Heart left ventricle (tissue), 16 donors: ENCODE data around the gene PLCB4. TPM values are rescaled to one million over a fixed set of nuclear protein-coding genes. Genes with fewer than 3 reads are reported as not detected.

Source experiments
- ATAC-seq, 4 donors: fragments of 200-7000 bp; cut with Tn5 transposase; one replicate each; pipeline ENCODE4 v1.9.1; 2020 to 2022; ENCODE audit warnings: moderate library complexity in 4 of 4, mild to moderate bottlenecking in 3 of 4, moderate number of reproducible peaks in 1 of 4
- DNase-seq, 5 donors: peaks; one replicate each; pipeline ENCODE4 v3.0.0-alpha.2; 2020
- H3K27ac ChIP-seq, 12 donors: fragments of 200-600 bp; sonication (generic) in 4 of 12; one replicate each; pipeline versions ENCODE4 v1.5.0 to v1.8.0; 2016 to 2022; ENCODE audit warnings: mild to moderate bottlenecking in 2 of 12
- H3K27me3 ChIP-seq, 9 donors: fragments of 200-600 bp; sonication (generic) in 2 of 9; one replicate each; pipeline versions ENCODE4 v1.5.1 to v1.8.0; 2016 to 2022; ENCODE audit warnings: mild to moderate bottlenecking in 3 of 9
- H3K36me3 ChIP-seq, 9 donors: fragments of 200-600 bp; sonication (generic) in 2 of 9; one replicate each; pipeline versions ENCODE4 v1.5.0 to v1.8.0; 2018 to 2022; ENCODE audit warnings: mild to moderate bottlenecking in 2 of 9
- H3K4me1 ChIP-seq, 12 donors: fragments of 200-600 bp; sonication (generic) in 4 of 12; one replicate each; pipeline versions ENCODE4 v1.5.0 to v1.8.0; 2016 to 2022; ENCODE audit warnings: mild to moderate bottlenecking in 3 of 12
- H3K4me3 ChIP-seq, 12 donors: fragments of 200-600 bp; sonication (generic) in 4 of 12; one replicate each; pipeline versions ENCODE4 v1.5.0 to v1.8.0; 2017 to 2022; ENCODE audit warnings: mild to moderate bottlenecking in 9 of 12, moderate library complexity in 4 of 12
- H3K9me3 ChIP-seq, 12 donors: fragments of 200-600 bp; sonication (generic) in 4 of 12; one replicate each; pipeline versions ENCODE4 v1.5.0 to v1.8.0; 2016 to 2022; ENCODE audit warnings: mild to moderate bottlenecking in 1 of 12
- POLR2A ChIP-seq, 2 donors: fragments of 450-650 bp; IDR thresholded peaks; one replicate each; pipeline ENCODE4 v1.6.1; 2017; ENCODE audit warnings: antibody characterized with exemption in 2 of 2, mild to moderate bottlenecking in 2 of 2, moderate library complexity in 2 of 2
- WGBS, 4 donors: extraction: QIAGEN DNeasy Blood & Tissue Kit in 2 of 4; methylation state at CpG; one replicate each; pipeline versions ENCODE4 v1.1.5 to v1.1.7; 2013 to 2018; 5-methylcytosine and 5-hydroxymethylcytosine counted together
- intact Hi-C, 10 donors: fragments of 100-400 bp; cut with DNase I; formaldehyde crosslinking; loops; one replicate each; pipeline versions ENCODE4 v1.11.1 to v1.14.2; 2022
- polyA plus RNA-seq, 2 donors: library from polyadenylated mRNA; stranded (reverse); fragments of 200-250 nt; gene quantifications; one replicate each; pipeline ENCODE4 v1.2.3, GENCODE V29; 2013
- total RNA-seq, 9 donors: library from RNA; depleted of rRNA in 2 of 9; stranded (reverse); fragments of >200 nt in 2 of 9; fragmentation: NEBNext Ultra II Directional in 3 of 9; extraction: Animal tissue kit (Norgen Biotek cat#: 25700) in 3 of 9; gene quantifications; one replicate each; pipeline versions ENCODE4 v1.1.0 to v1.2.4, GENCODE V29; 2016 to 2023
- TF ChIP-seq, protein P1 (sequence below), 12 donors: fragments of 200-600 bp; sonication (generic) in 4 of 12; IDR thresholded peaks; one replicate each; pipeline versions ENCODE4 v1.5.0 to v1.8.0; 2018 to 2022; ENCODE audit warnings: antibody characterized with exemption in 12 of 12, mild to moderate bottlenecking in 5 of 12
- donor health status: ischemic (EF 13 %, LVEDD 7.1; RV severe dilation, severe dysfunction).
- donor health status: healthy with polysubstance abuse.
- donor health status: DM: no; HTN: yes; CAD: no.
- donor health status: DM: no; HTN: no; CAD: no.
- donor health status: ischemic (EF 25% LVEDD 6.9; RV normal size, moderate dysfunction).
- donor health status: ischemic (EF 25% LVEDD 5.7; RV mildly dilated, moderate dysfunction).
- donor health status: healthy.
- donor health status: DM: yes; HTN: yes; CAD: no.
- donor health status: ischemic (EF 35%, LVEDD 5.7; RV mildly dilated, moderate dysfunction).
- donor health status: nonischemic (EF 11% LVEDD 7.7; RV severe dilation, severe dysfunction).
- donor health status: DM: yes; HTN: yes; CAD: no.
- donor health status: PGD.
- donor health status: ischemic (EF 29% LVEDD 5.4; RV normal size, mild dysfunction).
- donor health status: nonischemic (EF 23%, LVEDD 6.1; RV moderate dilation, normal function).

Gene PLCB4
- total and polyA plus RNA-seq, 11 donors: 8.4 to 31.8 (median 18.5) TPM

DNA sequence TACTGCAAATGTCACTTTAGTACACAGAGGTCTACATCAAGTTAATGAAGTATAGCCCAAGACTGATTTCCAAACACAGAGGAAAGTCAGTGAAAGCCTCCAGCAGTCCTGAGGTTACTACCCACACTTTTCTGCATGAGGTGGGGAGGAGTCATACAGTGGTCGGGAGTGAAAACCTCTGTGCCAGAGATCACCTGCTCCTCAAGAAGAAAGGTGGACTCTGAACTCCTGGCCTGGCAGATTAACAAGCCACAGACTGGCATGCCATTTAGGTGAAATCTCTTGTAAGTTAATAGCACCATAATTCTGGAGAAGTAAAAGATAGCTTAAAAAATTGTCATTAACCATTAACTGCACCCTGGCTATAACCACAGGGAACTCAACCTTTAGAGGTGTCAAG lies 320.5 kb downstream of the PLCB4 start:
- no peaks in the 10 kb centered on the region for H3K9me3 ChIP-seq
- intact Hi-C loops: loop anchor here in 1 of 10 donors (10.0 kb wide), 1 partner anchor 55 kb away; no protein-coding TSS in a partner anchor
- H3K4me1 ChIP-seq: peaks cover 0 to 8% (median 0%) of the 10 kb centered on the region in 12 donors
- DNase-seq: no peak
- H3K4me3 ChIP-seq: no peak overlapping the region
- no peak for TF ChIP-seq POLR2A (IDR thresholded peaks at IDR 0.05)
- TF ChIP-seq, protein P1, sequence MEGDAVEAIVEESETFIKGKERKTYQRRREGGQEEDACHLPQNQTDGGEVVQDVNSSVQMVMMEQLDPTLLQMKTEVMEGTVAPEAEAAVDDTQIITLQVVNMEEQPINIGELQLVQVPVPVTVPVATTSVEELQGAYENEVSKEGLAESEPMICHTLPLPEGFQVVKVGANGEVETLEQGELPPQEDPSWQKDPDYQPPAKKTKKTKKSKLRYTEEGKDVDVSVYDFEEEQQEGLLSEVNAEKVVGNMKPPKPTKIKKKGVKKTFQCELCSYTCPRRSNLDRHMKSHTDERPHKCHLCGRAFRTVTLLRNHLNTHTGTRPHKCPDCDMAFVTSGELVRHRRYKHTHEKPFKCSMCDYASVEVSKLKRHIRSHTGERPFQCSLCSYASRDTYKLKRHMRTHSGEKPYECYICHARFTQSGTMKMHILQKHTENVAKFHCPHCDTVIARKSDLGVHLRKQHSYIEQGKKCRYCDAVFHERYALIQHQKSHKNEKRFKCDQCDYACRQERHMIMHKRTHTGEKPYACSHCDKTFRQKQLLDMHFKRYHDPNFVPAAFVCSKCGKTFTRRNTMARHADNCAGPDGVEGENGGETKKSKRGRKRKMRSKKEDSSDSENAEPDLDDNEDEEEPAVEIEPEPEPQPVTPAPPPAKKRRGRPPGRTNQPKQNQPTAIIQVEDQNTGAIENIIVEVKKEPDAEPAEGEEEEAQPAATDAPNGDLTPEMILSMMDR (IDR thresholded peaks at IDR 0.05): no peak
- H3K27me3 ChIP-seq: no peaks in the 10 kb centered on the region
- H3K36me3 ChIP-seq: peaks cover 0 to 86% (median 27%) of the 10 kb centered on the region in 9 donors
- no peak overlapping the region for H3K27ac ChIP-seq
- no peak for ATAC-seq
- 86 to 94% (median 90%) methylated on average over 1 of the region's 1 CpG for WGBS, 4 donors

DNA sequence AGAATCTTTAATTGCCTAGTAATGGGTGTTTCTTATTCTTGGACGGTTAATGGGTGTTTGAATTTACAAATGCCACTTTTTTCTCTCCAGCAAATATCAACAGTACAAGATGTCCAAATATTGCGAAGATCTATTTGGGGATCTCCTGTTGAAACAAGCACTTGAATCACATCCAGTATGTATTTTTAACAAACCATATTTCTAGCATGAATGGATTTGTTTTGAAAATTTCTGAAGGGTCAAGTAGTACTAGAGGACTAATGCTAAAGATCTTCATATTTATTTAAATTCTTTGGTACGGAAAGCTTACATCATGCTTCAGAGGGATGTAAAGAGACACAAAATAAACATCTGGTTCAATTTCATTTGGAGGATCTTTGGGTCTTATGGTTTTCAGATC lies 321.6 kb downstream of the PLCB4 start:
- Histone ChIP-seq H3K36me3 (peaks cover 0 to 86% (median 30%) of the 10 kb centered on the region in 9 donors), H3K4me1 (peaks cover 0 to 8% (median 0%) of the 10 kb centered on the region in 12 donors), H3K4me3 (no peak overlapping the region), H3K9me3 (no peaks in the 10 kb centered on the region), H3K27me3 (no peaks in the 10 kb centered on the region), H3K27ac (no peak overlapping the region)
- 74 to 83% (median 82%) methylated on average over 3 of the region's 3 CpGs for WGBS, 4 donors
- intact Hi-C loops: loop anchor here in 4 of 10 donors (5.0 to 10.0 kb wide), 5 partner anchors 536 to 636 kb away; no protein-coding TSS in a partner anchor
- DNase-seq (no peak), ATAC-seq (no peak)
- TF ChIP-seq POLR2A (IDR thresholded peaks at IDR 0.05): no peak
- TF ChIP-seq, protein P1 (IDR thresholded peaks at IDR 0.05): no peak

DNA sequence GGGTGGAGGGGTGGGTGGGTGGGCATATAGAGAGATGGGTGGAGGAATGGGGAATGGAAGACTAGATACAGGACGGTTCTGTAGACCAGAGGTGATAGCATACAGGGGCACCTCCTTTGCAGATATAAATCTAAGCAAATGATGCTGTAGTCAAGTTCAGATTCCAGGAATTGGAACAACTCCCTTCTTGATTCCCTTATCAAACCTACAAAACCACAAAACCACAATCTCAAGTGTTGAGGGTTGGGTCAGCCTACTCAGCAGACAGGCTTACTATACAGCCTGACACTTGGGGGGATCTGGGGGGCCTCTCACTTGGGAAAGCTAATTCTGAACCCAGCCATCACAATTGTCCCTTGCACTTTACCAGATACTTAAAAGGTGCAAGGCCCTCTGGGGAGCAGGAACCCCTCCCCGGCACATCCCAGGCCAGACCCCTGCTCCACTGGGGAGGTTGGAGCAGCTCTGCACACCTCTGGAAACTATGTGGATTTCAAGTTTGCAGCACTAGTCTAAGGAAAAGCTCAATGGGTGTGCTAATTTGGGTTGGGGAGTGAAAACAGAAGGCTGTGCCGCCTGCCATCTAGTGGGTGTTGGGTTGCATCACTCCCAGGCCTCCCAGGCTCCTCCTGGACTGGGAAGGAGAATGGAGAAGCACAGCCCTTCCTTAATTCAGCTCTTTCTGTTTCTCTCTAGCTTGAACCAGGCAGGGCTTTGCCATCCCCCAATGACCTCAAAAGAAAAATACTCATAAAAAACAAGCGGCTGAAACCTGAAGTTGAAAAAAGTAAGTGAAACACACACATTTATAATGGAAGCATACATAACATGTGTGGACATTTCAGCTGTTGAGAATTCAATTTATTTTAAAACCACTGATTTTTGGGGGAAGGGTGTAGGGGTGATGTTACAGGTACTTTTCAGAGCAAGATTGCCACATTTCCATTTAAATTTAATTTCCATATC lies 324.3 kb downstream of the PLCB4 start:
- H3K36me3 ChIP-seq: peaks cover 0 to 83% (median 35%) of the 10 kb centered on the region in 9 donors
- H3K4me3 ChIP-seq: no peak overlapping the region
- peak; percentile 86 to 94 (median 91) for ATAC-seq
- intact Hi-C loops: loop anchor here in 5 of 10 donors (1.0 to 10.0 kb wide), 6 partner anchors 538 to 638 kb away; no protein-coding TSS in a partner anchor
- H3K9me3 ChIP-seq: no peaks in the 10 kb centered on the region
- DNase-seq: peak; percentile 63 to 77 (median 71)
- no peak overlapping the region for H3K27ac ChIP-seq
- no peaks in the 10 kb centered on the region for H3K27me3 ChIP-seq
- no peak for TF ChIP-seq POLR2A (IDR thresholded peaks at IDR 0.05)
- TF ChIP-seq, protein P1 (IDR thresholded peaks at IDR 0.05): peak; percentile 56 to 84 (median 73)
- H3K4me1 ChIP-seq: peaks cover 0 to 16% (median 4%) of the 10 kb centered on the region in 12 donors
- WGBS, 4 donors: 48 to 56% (median 54%) methylated on average over 3 to 4 of the region's 4 CpGs

DNA sequence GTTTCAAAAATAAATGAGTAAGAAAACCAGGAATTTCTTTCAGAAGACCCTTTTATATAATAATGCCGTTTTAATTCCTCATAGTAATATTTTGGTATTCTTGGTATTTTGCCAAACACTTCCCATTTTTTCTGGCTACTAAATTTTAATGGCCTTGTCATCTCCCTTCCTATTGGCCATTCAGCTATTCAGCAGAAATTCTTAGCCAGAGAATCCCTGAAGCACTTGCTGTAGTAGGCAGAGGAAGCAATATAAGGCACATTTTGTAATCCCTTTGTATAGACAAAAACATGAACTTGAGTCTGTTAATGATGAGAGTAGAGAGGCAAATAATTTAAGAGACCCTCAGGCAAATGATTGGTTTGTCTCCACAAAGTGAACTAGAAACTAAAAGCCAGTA lies 327.1 kb downstream of the PLCB4 start:
- DNase-seq (no peak), ATAC-seq (no peak)
- 50 to 68% (median 61%) methylated on average over 1 of the region's 1 CpG for WGBS, 4 donors
- Histone ChIP-seq H3K9me3 (no peaks in the 10 kb centered on the region), H3K27ac (no peak overlapping the region), H3K36me3 (peaks cover 0 to 66% (median 26%) of the 10 kb centered on the region in 9 donors), H3K4me3 (no peak overlapping the region), H3K27me3 (no peaks in the 10 kb centered on the region), H3K4me1 (peaks cover 0 to 16% (median 5%) of the 10 kb centered on the region in 12 donors)
- intact Hi-C loops: loop anchor here in 4 of 10 donors (10.0 kb wide), 3 partner anchors 541 to 641 kb away; no protein-coding TSS in a partner anchor
- TF ChIP-seq POLR2A (IDR thresholded peaks at IDR 0.05): no peak
- TF ChIP-seq, protein P1 (IDR thresholded peaks at IDR 0.05): no peak
